Posterior vena cava (tissue), 2 donors: ENCODE results near the gene TGFB1I1. TPM values are rescaled to one million over a fixed set of nuclear protein-coding genes. Genes with fewer than 3 reads are reported as not detected.

Experiments used
- total RNA-seq, 2 donors: library from RNA; stranded (reverse); fragmentation: NEBNext Ultra II Directional; extraction: Animal tissue kit (Norgen Biotek cat#: 25700); gene quantifications; one replicate each; pipeline ENCODE4 v1.2.1, GENCODE V29; 2021
- donor health status: DM: yes; HTN: yes; CAD: no.
- donor health status: DM: yes; HTN: yes; CAD: no.

Gene TGFB1I1
- total RNA-seq, 2 donors from 2014 or later, result 232 to 239 TPM

Other genes with a start within 250 kb of the TGFB1I1 start
- 10 to 100 TPM; 12.3 to 35.7 TPM for gene ITGAM, start 212.2 kb upstream of the TGFB1I1 start, total RNA-seq
- 10 to 100 TPM; 13.4 to 15.2 TPM for gene ITGAX, start 117.0 kb upstream of the TGFB1I1 start, total RNA-seq
- gene ITGAD, start 78.8 kb upstream of the TGFB1I1 start, total RNA-seq, result under 1 TPM in 1 of 2 donors, not detected in 1; 0.24 TPM
- 1 to 10 TPM; 1.1 to 1.5 TPM for gene COX6A2, start 43.8 kb upstream of the TGFB1I1 start, total RNA-seq
- 1 to 10 TPM; 1.0 to 1.9 TPM for gene ZNF843, start 29.4 kb upstream of the TGFB1I1 start, total RNA-seq
- 1 to 10 TPM; 6.4 to 8.3 TPM for gene ARMC5, start 12.7 kb upstream of the TGFB1I1 start, total RNA-seq
- gene SLC5A2, start 11.0 kb downstream of the TGFB1I1 start, total RNA-seq, result under 1 TPM in 1 of 2 donors, not detected in 1; 0.33 TPM
- 10 to 100 TPM; 40.5 to 46.4 TPM for gene RUSF1, start 36.2 kb downstream of the TGFB1I1 start, total RNA-seq
- gene AHSP, start 55.7 kb downstream of the TGFB1I1 start, total RNA-seq, result 1 to 10 TPM in 1 of 2 donors, not detected in 1; 3.0 TPM